Lung microvascular endothelial cell (primary cell): ENCODE data around the gene FGGY. TPM values are rescaled to one million over a fixed set of nuclear protein-coding genes. Genes with fewer than 3 reads are reported as not detected.

Source experiments
- DNase-seq, 2 donors: peaks; one replicate each; pipeline versions ENCODE4 v3.0.0 to v3.0.0-alpha.2; 2010; ENCODE audit warnings: low read depth in 2 of 2
- total RNA-seq: library from RNA; depleted of rRNA; stranded (reverse); fragments of >200 nt; gene quantifications from 2 replicates; pipeline ENCODE4 v1.2.1, GENCODE V29; 2014

Gene FGGY
- total RNA-seq, 1 donor from 2014 or later, result 11.1 TPM

DNA sequence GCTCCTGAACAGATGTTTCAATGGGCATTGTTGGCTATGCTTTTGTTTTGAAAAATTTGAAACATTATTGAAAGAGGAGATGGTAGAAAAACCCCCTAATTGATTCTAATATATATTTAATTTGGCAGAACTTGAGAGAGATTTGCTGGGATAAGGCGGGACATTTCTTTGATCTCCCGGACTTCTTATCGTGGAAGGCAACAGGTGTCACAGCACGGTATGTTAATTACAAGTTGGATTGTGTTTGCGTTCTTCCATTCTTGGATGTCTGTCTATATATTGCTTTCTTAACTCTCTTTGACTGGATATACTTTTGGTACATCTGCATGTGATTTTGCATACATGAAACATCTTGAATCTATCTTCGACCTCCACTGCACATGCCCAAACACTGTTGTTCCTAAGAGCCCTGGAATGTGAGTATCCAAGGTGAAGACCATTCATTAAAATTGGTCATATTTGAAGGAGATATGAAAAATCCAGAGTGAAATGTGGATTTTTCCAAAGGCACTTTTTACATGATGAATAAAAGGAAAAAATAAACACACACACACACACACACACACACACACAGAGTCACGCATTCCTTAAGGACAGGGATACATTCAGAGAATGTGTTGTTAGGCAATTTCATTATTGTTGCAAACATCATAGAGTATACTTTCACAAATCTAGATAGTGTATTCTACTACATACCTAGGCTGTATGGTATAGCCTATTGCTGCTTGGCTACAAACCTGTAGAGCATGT, 81.9 kb downstream of the FGGY start:
- DNase-seq, result no peak

DNA sequence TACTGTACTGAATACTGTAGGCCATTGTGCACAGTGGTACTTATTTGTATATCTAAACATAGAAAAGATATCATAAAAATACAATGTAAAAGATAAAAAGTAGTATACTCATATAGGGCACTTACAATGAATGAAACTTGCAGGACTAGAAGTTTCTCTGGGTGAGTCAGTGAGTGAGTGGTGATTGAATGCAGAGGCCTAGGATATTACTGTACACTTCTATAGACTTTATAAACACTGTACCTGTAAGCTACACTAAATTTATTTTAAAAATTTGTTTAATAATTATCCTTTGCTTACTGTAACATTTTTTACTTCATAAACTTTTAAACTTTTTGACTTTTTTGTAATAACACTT, 82.5 kb downstream of the FGGY start:
- DNase-seq, result no peak

DNA sequence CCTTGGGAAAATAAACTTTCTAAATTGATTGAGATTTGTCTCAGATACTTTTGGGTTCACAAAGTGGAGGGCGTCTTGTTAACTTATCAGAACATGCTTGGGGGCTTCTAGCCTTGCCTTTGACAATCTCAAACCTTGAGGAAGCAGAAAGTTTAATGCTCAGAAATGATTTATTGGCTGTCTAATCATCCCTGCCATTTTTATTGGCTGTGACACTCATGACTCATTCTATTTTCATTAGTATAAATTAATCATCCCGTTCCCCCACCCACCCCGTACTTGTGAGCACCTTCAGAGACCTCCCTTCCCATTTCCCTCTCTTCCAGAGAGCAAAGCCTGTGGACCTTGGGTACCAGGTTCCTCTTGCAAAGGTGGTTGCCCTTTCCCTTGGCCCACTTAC, 87.1 kb downstream of the FGGY start:
- no peak for DNase-seq

DNA sequence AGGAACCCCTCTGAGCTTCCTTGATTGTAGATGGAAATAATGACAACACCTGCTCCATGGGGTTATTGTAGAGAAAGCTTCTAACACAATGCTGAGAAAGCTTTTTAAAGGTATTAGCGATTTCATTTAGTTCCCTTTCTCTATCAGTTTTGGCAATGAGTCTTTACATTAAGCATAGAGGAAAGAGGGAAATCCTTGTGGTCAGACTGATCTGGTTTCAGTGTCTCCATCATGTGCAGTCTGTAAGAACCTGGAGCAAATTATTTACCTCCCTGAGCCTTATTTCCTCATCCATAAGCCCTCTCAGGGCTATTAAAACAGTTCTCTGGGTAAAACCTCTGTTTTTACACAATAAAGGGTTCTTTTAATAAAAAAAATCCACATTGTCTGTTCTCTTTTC, 87.5 kb downstream of the FGGY start:
- DNase-seq, result no peak

DNA sequence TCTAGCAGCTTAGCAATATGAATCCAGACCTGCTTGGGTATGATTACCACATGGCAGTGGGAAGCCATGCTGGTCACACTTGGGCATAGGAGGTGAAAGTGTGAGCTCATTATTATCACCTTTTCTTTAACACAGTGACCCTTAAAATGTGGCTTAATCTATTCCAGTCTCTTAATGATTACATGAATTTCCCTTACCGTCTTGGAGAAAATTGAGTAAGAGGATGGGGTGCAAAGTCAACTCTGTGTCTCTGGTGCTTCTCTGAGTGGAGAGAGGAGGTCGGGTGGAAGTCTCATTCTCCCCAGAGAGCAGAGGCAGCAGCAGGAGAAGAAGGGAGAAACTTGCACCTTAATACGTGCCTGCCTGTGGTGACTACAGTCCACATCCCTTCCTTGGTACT, 91.3 kb downstream of the FGGY start:
- DNase-seq, result no peak

DNA sequence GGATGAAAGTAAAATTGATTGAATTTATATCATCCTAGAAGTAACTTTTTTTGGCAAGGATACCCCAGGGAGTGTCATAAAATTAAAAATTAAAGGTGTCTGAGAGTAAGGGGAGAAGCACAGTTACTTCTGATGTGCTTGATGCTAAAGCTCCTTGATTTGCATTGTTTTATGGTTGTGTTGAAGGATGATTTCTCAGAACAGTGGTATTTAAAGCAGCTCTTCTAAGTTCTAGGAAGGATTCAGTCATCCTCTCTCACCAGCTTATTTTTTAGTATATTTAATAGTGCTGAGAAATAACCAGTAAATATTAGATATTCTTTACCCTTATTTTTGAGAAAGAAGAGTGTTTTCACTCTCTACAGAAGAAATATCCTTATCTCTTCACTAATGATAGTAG, 93.0 kb downstream of the FGGY start:
- DNase-seq, result no peak

DNA sequence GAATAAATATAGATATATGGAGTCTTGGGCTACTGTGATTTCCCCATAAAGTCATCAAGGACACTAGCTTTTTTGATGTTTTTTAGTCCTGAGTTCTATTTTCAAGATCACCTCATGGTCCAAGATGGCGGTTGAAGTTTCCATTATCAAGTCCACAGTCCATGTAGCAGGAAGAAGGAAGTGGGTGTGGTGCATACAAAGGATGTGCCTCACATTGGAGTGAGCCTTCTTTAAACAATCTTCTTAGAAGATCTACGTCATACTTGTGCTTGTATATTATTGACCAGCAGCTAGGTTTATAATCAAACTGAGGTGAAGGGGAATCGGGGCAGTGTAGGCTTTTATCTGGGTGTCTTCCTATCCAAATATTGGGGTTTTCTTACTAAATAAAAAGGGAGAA, 93.4 kb downstream of the FGGY start:
- DNase-seq, result peak in 1 of 2 donors; percentile 32

DNA sequence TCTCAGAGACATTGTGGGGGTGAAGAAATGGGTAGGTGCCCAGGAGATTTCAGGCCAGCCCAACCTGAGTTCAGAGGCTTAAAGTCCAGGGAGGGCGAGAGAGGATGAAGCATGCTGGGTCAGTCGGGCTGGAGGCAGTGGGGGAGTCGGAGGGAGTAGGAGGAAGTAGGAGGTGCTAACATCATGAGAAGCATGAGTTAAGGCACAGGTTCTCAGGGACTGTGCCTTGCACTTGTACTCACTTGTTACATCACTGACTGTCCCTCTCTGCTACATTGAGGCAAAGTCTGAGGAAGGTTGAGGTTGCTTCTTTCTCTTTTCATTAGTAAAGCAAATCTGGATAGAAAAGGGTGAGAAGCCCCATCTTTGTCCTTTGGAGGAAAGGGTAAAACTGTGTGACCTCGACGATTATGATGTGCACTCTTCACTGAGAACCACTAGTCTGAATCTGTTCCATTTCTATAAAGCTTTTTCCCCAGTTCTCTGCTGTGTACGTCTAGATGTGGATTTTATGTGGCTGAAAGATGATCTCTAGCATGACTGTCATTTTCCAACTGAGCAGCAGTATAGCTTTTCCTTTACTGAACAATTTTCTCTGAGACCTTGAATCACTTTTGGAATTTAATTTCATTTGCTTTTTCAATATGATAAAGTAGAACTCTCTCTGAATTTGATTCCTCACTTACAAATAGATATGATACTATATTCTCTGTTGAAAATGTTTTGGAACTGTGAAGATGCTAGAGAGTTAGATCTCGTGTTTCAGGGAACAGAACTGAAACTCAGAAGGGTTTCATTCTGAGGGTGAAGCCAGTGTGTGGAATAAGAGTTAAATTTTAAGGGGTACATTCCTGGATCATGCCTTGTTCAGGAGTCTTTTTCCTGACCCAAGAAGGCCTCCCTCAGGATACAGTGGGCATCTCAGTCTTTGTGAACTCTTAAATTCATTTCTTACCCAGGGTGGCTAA, 94.6 kb downstream of the FGGY start:
- DNase-seq, result no peak

DNA sequence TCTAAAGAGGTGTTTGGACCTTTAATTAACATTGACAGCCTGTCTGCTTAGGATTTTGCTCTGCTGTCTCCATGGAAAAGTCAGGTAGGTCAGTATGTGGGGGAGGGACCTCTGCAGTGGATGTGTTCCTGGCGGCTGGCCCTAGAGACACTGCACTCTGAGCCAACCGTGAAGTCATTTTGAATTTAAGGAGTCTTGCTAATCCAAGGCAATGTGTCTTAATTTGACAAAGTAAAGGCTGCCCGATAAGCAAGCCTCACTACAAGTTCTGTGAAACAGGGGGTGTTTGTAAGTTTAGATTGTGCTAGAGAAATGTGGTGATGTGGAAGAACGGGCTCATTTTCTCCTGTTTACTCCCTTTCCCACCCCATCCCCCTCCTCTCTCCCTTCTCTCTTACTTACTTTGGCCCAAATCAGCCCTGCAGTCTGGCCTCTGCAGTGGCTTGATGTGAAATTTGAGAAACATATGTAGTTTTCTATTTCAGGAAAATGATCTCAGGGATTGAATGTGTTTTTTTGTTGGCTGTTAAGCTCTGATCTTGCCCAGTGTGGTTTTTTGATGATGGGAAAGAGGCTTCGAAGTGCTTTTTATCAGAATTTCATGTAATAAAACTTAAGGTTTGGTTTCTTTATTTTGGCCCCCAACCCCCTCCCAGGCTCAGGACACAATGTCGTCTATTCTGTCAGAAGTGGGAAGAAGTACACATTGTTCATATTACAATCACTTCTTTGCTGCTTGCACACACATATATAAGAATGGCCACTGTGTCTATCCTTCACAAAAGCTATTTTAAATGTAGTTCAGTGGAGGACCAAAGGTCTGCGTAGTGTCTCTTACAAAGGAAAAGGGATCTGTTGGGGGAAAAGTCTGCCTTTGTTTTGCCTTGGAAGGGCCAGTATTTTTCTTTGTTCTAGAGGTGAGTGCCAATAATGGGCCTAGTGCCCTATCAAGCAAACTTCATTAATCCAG, 96.6 kb downstream of the FGGY start:
- DNase-seq, result peak; percentile 55 to 68

DNA sequence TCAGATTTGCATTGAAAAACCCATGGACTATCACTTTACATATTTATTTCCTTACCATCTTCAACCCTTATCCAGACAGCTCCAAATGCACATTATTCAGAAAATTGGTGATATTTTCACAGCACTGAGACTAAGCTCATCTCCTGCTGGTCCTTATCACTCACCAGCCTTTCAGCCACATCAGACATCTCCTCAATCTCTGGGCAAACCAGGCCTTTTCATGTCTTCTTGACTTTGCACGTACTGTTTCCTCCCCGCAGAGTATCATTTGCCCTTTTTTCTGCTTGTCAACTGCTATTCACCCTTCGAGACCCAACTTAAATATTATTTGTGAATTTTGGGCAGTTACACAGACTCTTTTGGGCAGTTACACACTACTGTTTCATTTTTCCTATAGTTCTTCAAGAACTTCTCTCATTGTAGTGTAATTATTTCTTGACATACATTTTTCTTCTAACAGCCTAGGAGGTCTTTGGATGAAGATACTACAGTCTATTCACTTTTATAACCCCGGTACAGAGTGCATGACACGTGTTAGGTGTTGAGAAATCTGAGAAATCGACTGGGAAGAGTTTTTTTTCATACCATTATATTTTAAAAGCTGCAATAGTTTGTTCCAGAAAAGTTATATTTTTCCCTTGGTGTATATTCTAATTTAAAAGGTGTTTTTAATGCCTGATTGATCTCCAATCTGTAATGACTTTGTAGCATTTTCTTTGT, 98.0 kb downstream of the FGGY start:
- no peak for DNase-seq

DNA sequence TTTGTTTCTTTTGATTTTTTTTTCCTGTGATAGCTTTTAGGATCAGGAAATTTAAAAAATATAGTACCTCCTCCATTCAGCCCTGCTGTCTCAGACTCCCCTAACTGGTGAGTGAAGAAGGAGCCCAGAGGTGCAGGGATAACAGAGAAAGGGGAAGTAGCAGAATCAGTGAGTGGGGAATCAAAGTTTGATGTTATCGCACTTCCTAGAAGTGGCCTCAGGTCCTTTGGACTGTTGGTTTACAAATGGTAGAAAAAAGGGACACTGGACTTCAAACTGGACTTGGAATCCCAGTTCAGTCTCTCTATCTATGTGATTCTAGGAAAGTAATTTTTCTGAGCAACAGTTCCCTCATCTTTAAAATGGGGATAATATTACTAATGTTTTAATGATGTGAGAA, 99.5 kb downstream of the FGGY start:
- no peak for DNase-seq

DNA sequence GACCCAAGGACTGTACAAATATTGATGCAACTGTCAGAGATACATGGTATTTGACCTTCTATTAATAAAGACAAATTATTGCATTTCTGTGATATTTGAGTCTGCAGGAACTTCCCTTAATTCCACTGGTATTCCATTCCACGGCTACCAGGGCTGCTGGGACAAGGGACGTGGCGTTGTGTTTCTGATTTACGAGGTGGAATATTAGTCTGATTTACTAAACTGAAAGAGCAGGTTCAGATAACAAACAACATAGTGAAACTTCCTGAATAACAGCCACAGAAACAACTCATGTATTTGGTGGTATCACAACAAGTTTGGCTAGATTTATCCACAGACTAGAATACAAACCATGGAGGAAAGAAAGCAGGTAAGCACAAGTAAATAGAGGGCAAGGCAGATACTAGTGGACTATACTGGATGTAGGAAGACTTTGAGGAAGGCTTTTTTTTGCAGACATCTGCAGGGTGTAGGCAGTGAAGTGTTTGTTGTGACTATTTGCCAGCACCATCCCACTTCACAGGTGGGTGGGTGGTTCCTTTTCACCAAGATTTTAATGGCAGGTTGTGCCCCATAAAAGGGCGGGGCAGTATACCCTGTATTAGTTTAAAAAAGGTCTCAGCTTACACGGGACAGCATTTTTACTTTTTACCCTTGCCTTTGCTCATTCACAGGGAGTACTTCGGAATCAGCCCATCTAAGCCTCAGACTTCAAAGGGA, 100.4 kb downstream of the FGGY start:
- no peak for DNase-seq

DNA sequence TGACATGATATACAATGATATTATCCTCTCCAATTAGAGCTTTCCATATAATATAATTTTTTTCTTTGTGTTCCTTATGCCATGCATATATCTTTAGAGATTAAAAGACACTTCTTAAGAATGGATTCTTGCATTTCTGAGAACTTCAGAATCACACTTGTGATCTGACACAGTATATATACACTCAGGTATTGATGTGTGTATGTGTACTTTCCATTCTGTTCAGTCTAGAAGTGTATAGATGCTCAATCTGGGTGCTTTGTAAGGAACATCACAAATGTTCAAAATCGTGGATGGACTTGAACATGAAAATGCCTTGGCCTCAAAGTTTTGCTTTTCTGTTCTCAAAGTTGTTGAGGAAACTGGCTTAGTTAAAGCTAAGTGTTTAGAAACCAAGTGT, 102.7 kb downstream of the FGGY start:
- DNase-seq, result no peak

DNA sequence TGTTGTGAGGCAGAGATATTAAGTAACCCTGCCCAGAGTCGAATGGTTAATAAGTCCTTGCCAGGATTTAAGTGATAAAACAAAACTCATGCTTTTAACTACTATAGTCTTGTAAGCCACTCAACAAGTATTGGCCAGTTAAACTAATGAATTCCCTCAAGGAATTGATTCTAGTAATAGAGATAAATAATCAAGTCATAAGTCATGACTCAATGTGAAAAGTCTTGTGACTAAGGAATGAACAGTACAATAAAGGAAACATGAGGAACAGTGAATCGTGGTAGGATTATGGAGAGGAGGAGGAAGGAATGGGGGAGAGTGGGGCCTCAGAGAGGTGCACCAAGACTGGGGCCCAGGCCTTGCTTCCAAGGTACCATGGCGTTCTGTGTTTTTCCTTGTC, 104.7 kb downstream of the FGGY start:
- no peak for DNase-seq

DNA sequence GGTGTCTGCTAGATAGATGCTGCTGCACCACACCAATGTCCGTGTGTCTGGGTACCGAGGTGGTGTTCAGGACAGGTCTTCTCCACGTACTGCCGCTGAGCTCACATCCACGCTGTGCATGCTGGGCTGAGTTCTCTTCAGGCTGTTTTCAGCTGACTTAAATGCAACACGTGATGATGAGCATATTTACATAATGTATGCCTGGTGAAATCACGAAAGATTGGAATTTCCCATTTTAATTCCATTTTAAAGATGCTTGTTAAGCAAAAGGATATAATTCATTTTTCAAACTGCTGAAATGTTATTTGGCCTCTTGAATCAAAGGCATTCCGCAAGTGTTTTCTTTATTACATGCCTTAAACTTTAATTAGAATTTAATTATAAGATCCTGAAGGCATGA, 107.9 kb downstream of the FGGY start:
- DNase-seq, result no peak

DNA sequence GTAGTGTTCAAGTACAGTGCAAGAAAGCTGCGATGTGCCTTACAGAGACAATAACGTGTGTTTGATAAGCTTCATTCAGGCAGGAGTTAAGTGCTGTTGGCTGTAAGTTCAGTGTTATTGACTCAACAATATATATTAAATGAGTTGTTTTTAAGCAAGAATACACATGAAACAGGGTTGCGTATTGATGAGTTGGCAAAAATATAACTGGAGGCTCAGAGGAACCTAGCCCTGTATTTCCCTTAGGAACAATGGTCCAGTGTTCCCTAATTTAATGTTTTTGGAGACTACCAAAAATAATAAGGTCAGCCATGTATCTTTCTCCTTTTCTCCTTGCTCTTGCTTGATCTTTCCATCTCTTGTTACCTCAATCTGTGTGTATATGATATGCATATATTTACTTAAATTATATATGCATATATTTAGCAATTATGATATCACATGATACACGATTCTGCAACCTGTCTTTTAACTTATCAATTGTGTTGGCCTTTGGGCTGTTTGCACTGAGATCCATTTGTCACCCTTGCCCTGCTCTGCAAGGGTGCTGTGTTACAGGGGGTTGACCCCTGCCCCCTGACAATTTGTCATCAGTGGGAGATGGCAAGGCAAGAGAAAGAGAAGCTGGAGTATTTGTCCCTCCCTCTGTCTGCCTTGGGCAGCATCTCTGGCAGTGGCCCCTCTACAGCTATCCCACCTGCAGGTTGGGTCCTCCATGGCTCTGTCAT, 109.7 kb downstream of the FGGY start:
- DNase-seq, result no peak

DNA sequence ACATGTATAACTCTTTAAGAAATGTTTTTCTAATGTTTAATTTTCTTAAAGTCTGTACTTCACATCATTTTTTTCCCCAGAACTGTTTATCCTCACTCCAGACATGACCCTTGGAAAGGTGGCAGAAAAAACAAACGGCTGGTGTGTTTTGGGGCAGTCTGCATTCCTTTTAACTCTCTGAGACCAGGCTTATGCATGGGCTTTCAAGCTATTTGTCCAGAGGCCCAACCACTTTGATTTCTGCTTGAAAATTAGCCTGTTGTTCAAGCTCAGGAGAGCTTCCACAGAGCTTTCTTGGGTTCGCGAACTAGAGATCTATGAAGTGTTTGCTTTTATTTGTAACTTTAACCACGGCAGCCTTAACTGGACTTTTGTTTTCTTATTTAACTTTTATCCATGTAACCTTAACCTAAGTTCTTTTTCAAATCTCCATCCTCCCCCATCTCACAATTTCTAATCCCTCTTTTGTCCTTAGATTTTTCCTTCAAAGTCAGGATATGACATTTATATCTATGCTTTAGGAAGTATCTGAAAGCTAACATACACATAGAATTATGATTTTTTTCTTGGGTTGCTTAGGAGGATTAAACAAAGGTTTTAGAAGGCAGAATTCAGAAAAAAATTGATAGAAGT, 111.8 kb downstream of the FGGY start:
- no peak for DNase-seq

DNA sequence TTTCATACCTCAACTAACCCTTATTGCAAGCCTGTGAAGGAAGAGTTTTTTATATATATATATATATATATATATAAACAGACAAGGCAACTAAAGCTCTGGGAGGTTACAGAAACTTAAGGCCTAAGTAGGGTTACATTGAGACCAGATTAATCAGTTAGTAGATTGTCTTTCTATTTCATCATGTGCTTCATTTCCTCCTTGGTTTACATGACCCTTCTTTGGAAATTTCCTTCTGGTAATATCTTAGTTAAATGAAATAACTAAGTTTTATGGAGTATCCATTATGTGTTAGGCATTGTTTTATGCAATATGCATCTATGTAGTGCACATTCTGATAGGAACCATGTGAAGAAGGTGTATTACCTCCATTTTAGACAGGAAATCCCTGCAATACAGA, 112.7 kb downstream of the FGGY start:
- DNase-seq, result no peak

DNA sequence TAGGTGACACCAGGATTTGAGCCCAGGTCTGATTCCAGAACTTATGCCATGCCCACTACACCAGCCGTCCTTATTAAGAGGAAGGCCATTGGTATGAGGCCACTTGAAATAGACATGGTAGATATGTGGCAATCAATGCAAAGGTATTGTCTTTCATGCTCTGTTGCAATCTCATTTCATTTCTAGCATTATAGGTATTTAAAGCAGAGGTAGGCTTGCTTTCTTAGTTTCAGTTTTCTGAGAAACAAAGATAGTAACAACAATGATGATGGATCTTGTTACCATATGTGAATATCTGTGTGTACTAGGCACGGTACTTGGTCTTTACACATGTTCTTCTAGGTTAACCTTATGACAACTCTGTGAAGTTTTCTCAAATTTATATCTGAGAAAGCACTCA, 113.1 kb downstream of the FGGY start:
- no peak for DNase-seq
